Right kidney (tissue), 1 donor: ENCODE data around the gene PPOX.

Experiments
- DNase-seq: peaks from one replicate; pipeline ENCODE4 v3.0.0-alpha.2; 2016

Gene PPOX

GRCh38 chr1:161197560-161198193 lies 31.5 kb downstream of the PPOX start:
- DNase-seq: no peak

GRCh38 chr1:161198194-161198896 lies 32.1 kb downstream of the PPOX start:
- DNase-seq: peak; percentile 71

- DNase-seq: no peak
These were observed 32.7 kb downstream of the PPOX start, which contains the start of gene ADAMTS4 for GRCh38 chr1:161198897-161199431. Gene ADAMTS4 (minus strand): TSS chr1:161199054. CDS start chr1:161198627, 427 bp downstream.

GRCh38 chr1:161199506-161200139 lies 33.4 kb downstream of the PPOX start:
- no peak for DNase-seq

GRCh38 chr1:161200421-161200991 lies 34.3 kb downstream of the PPOX start:
- DNase-seq: no peak

GRCh38 chr1:161200992-161201835 lies 35.0 kb downstream of the PPOX start:
- no peak for DNase-seq

GRCh38 chr1:161201836-161202712 lies 35.8 kb downstream of the PPOX start, which contains the start of gene NDUFS2:
Gene NDUFS2 (plus strand): TSS chr1:161202367. CDS start chr1:161202386, 19 bp downstream.
- peak; percentile 92 for DNase-seq

- DNase-seq: no peak
These were observed 40.4 kb downstream of the PPOX start for GRCh38 chr1:161206411-161207140.

GRCh38 chr1:161207173-161207572 lies 40.9 kb downstream of the PPOX start:
- no peak for DNase-seq

- peak; percentile 52 for DNase-seq
These were observed 43.7 kb downstream of the PPOX start for GRCh38 chr1:161209790-161210409.

- DNase-seq: no peak
These were observed 48.1 kb downstream of the PPOX start for GRCh38 chr1:161214369-161214768.

GRCh38 chr1:161215076-161215475 lies 48.9 kb downstream of the PPOX start, which contains the start of gene FCER1G:
Gene FCER1G (plus strand): TSS chr1:161215295. CDS start chr1:161215322, 27 bp downstream.
- DNase-seq: no peak

- no peak for DNase-seq
These were observed 50.9 kb downstream of the PPOX start for GRCh38 chr1:161216945-161217712.

- DNase-seq: no peak
These were observed 51.6 kb downstream of the PPOX start for GRCh38 chr1:161217831-161218230.

GRCh38 chr1:161218301-161219077 lies 52.3 kb downstream of the PPOX start:
- no peak for DNase-seq

- no peak for DNase-seq
These were observed 53.1 kb downstream of the PPOX start for GRCh38 chr1:161219078-161219892.

GRCh38 chr1:161220002-161220401 lies 53.8 kb downstream of the PPOX start:
- DNase-seq: no peak
